CD4-positive, alpha-beta T cell treated with Interleukin-17A for 4 hours (primary cell): ENCODE measurements around the gene UBA3.

Experiments
- DNase-seq: peaks from one replicate; pipeline ENCODE4 v3.0.0-alpha.2; 2020; ENCODE audit warnings: mixed read lengths

The UBA3 gene

DNA sequence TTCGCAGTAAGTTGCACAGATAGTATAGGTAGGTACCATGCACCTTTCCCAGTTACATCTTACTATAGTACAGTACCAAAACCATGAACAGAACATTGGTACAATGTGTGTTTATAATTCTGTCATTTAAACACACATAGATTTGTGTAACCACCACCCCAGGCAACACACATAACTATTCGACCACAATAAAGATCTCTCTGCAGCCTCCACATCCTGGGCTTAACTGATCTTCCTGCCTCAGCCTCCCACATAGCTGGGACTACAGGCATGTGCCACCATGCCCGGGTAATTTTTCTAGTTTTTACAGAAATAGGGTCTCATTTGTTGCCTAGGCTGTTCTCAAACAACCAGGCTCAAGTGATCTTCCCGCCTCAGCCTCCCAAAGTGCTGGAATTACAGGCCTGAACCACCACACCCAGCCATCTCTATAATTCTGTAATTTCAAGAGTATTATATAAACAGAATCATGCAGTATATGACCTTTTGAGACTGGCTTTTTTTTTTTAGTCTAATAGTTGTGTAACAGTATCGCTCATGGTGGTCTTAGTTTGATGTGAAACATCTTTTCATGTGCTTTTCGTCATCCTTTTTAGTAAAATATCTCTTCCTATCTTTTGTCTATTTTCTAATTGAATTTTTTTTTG is 14.7 kb downstream of the UBA3 start:
- peak; percentile 39 for DNase-seq

DNA sequence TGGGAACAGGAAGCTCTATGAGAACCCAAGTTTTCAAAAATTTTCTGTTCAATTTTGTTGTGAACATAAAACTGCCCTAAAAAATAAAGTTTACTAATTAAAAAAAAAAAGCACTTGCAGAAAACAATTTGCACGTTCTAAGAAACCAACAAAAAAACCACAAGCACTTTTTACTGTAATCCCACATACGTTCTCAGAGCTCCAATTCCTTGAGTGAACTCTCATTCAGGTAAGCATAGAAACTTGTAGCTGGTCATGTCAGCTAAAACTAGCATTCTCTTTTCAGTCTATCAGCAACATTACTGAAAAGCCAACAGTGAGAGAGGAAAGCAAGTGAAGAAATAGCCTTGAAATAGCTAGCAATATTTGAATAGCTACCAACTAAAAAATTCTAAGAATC is 16.5 kb downstream of the UBA3 start:
- DNase-seq: no peak

DNA sequence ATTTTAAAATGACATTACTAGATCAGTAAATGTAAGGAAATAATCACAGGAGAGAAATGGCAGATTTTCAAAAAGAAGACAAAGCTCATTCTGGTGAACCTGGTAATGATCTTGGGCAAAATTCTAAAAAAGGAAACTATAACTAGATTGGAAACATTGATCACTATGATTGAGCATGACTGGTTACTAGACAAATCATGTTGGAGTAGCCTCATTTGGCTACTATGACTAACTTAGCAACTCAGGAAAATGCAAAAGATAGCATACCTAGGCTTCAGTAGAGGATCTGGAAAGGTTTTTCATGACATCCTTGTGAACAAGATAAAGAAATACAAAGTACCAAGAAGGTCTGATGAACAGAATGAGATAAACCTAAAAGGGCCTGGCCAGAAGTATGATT is 20.5 kb downstream of the UBA3 start:
- no peak for DNase-seq

GRCh38 chr3:69058947-69059224 is 21.3 kb downstream of the UBA3 start:
- no peak for DNase-seq

DNA sequence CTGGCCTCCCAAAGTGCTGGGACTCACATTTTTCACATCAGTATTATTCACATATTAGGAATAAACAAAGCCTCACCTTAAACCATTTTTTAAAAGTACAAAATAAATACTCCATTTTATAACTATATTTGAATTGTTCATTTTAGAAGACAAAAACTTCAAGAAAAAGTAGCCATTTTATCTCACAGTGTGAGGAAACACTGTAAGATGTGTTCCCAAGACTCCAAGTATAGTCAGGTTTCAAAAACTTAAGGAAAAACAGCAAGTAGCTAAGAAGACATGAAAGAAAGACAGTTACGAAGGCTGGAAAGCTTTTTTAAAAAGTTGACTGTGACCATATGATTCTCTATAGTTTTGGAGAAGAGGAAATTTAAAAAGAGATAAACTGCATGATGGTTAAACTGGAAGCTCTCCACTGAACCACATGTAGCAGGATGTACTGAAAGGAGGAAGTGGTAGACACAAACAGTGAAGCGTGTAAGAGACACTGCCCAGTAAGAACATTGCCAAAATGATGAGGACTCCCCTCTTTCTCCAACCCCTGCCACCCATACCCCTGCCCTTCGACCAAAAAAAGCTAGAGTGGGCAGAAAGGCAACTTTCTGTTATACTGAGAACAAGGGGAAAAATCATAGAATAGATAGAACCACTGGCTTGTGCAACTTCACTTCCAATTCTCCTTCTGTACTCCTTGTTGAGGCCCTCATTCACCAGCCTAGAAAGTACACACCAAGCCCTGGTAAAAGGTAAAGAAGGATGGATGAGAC is 21.8 kb downstream of the UBA3 start:
- peak; percentile 19 for DNase-seq

GRCh38 chr3:69052472-69052898 is 27.7 kb downstream of the UBA3 start:
- DNase-seq: no peak

- DNase-seq: peak; percentile 99
These were observed 28.3 kb downstream of the UBA3 start, which contains the start of gene TMF1 for GRCh38 chr3:69051756-69052471. TSS of gene TMF1 (minus strand) at chr3:69052333. CDS start at chr3:69052086, 247 bp downstream.

DNA sequence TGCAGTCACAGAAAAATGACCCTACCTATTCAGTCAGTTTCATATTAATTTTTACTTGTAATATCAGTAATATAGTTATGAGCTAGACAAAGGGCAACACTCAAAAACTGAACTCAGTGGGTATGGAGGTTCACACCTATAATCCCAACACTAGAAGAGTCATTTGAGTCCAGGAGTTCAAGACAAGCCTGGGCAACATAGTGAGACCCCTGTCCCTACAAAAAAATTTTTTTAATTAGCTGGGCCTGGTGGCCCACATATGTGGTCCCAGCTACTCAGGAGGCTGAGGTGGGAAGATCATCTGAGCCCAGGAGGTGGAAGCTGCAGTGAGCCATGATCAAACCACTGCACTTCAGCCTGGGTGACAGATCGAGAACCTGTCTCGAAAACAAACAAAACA is 31.2 kb downstream of the UBA3 start:
- no peak for DNase-seq

- no peak for DNase-seq
These were observed 35.6 kb downstream of the UBA3 start for GRCh38 chr3:69044608-69045007.

DNA sequence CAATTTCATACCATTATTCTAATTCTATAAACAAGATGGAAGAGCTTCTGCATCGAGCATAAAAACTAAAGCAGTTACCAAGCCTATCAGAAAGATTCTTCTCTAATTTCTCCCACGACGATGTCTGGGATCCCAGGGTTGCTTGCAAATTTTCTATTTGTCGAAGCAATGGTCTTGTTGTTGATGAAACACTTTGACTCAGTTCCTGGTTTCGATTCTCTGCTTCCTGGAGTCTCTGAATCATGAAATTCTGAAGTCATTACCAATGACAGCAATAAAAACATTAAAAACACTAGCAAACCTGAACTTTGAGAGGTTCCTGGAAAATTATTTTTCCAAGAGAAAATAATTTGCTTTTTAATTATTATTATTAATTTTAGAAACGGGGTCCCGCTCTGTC is 46.7 kb downstream of the UBA3 start:
- no peak for DNase-seq

DNA sequence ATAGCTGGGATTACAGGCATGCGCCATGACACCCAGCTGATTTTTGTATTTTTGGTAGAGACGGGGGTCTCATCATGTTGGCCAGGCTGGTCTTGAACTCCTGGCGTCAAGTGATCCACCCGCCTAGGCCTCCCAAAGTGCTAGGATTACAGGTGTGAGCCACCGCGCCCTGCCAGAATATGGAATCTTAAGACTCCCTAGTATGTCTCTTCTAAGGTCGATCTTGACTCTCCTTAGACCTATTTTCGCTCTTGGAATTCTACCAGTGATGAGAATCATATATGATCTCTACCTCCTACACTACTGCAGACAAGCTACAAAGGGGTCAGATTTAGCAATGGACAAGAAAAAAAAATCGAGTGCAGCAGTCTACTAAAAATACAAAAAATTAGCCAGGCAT is 47.4 kb downstream of the UBA3 start:
- DNase-seq: no peak

- DNase-seq: no peak
These were observed 48.0 kb downstream of the UBA3 start for GRCh38 chr3:69032142-69032541.

DNA sequence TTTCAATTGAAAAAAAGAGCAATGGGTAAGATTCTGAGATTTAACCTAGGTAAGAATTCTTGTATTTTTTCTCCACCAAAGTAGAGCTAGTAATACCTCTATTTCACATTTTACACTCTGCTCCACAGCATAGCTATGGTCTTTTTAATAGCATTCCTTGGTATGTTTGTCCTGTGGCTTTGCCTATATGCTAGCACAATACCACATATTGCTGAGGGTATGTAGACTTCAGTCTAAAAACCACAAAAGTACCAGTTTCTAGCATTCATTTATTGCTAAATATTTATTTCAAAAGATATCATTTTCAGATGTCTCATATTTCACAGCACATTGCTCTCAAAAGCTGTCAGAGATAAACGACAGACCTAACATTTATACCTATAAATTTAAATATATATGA is 48.5 kb downstream of the UBA3 start:
- DNase-seq: no peak

GRCh38 chr3:69020857-69021256 is 59.3 kb downstream of the UBA3 start:
- DNase-seq: no peak

GRCh38 chr3:69020424-69020823 is 59.7 kb downstream of the UBA3 start:
- no peak for DNase-seq

- DNase-seq: no peak
These were observed 63.3 kb downstream of the UBA3 start for GRCh38 chr3:69016901-69017300.

GRCh38 chr3:69016102-69016501 is 64.1 kb downstream of the UBA3 start:
- DNase-seq: no peak

GRCh38 chr3:69014022-69014580 is 66.1 kb downstream of the UBA3 start:
- no peak for DNase-seq

GRCh38 chr3:69013253-69014021 is 66.7 kb downstream of the UBA3 start, which contains the start of gene EOGT:
TSS of gene EOGT (minus strand) at chr3:69013684. CDS start at chr3:69009846, 3,838 bp downstream.
- DNase-seq: peak; percentile 87

DNA sequence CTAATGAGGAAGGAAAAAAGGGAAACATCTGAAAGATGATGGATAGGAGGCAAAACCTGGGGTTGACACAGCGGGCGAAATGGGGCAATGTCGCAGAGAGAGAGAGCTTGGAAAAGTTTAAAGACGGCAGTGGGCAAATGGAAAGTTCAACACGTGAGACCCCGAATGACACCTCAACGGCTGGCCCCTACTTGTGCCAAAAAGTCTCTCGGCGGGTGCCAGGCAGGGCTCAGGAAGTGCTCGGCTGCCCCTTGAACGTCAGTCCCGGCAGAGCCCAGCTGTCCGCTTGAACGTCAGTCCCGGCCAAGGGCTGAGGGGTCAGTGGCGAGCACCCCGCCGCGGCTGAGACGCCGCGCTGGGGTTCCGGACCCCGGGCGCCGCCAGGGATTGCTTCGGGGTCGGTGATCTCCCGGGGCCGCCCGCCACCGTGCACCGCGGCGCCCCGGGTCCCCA is 67.3 kb downstream of the UBA3 start:
- DNase-seq: no peak

DNA sequence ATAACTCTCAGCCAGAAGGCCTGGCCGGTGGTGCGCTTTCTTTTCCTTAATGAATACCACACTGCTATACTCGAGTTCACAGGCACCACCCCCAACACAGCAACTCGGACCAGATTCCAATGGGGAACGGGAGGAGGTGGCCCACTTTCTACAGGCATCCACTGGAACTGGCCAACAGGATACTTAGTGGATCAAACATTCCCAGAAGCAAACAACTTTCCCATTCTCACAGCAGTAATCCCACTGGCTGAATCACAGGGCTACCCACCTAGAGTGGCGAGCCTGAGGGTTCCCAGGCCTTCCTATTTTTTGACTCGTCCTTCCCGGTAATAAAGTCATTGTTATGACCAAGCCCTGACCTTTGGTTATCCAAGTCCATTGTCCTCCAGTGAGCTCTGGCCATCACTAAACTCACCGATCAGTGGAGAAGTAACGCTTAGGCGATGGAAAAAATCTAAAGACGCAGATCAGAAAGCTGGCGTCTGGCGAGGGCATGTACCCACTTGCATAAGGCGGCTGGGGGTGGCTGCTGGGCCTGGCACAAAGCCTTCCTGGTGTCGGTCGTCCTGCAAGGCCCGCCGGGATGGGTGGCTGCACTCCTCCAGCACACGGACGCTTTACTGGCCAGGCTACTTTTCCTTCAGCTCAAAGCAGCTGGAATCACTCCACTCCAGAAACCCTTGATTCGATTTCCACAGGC is 67.9 kb downstream of the UBA3 start:
- no peak for DNase-seq

- no peak for DNase-seq
These were observed 69.0 kb downstream of the UBA3 start for GRCh38 chr3:69011096-69011730.
